HepG2 (cell line): ENCODE data around the gene UBE2M. TPM values are rescaled to one million over a fixed set of nuclear protein-coding genes. Genes with fewer than 3 reads are reported as not detected.
A peak's percentile ranks its signal among the peaks of the same experiment; 100 is the strongest.

Source experiments
- AGO2 ChIP-seq: fragments of 200-400 bp; formaldehyde crosslinking; optimal IDR thresholded peaks from 2 replicates; pipeline ENCODE3; 2017; ENCODE audit warnings: mild to moderate bottlenecking, low read depth, low read length, moderate library complexity
- ATF7-NPFF ChIP-seq: sonication (generic); formaldehyde crosslinking; IDR thresholded peaks from 2 replicates; pipeline ENCODE4 v1.8.1; 2023; ENCODE audit warnings: mild to moderate bottlenecking, low read depth, missing genetic modification reagents, moderate library complexity
- BORCS8-MEF2B ChIP-seq: sonication (generic); formaldehyde crosslinking; IDR thresholded peaks from 2 replicates; pipeline ENCODE4 v1.8.0; 2022; ENCODE audit warnings: mild to moderate bottlenecking, missing genetic modification reagents
- CHD4 ChIP-seq: fragments of 200-600 bp; sonication (generic); IDR thresholded peaks from 2 replicates; pipeline ENCODE4 v1.7.0; 2017; ENCODE audit warnings: mild to moderate bottlenecking, low read length, borderline replicate concordance
- HMG20B ChIP-seq: conservative IDR thresholded peaks from 2 replicates; pipeline ENCODE4 v1.6.1; 2016; ENCODE audit warnings: missing genetic modification reagents, missing compliant biosample characterization
- JUND ChIP-seq: sonication (generic); formaldehyde crosslinking; IDR thresholded peaks from 2 replicates; pipeline ENCODE4 v1.8.0; 2022; ENCODE audit warnings: mild to moderate bottlenecking, missing genetic modification reagents
- MEIS2 ChIP-seq: sonication (generic); formaldehyde crosslinking; IDR thresholded peaks from 2 replicates; pipeline ENCODE4 v1.9.0; 2021; ENCODE audit warnings: mild to moderate bottlenecking, missing genetic modification reagents
- MTF1 ChIP-seq: sonication (generic); formaldehyde crosslinking; IDR thresholded peaks from 2 replicates; pipeline ENCODE4 v1.5.0; 2020; ENCODE audit warnings: missing genetic modification reagents
- NONO ChIP-seq, 2 experiments: fragments of 450-650 bp in 1 of 2; sonication (generic) in 1 of 2; formaldehyde crosslinking in 1 of 2; IDR thresholded peaks in 1 of 2; conservative IDR thresholded peaks in 1 of 2; 2 replicates each; pipeline versions ENCODE4 v1.6.1 to v1.8.0; 2017 to 2022; ENCODE audit warnings: mild to moderate bottlenecking in 1 of 2, missing genetic modification reagents in 1 of 2, moderate library complexity in 1 of 2
- RFX3 ChIP-seq: IDR thresholded peaks from 2 replicates; pipeline ENCODE4 v1.6.1; 2016; ENCODE audit warnings: missing biosample characterization, missing genetic modification reagents
- SIN3A ChIP-seq: IDR thresholded peaks from 2 replicates; pipeline ENCODE4 v1.6.1; 2011; ENCODE audit warnings: low read depth, mild to moderate bottlenecking, control low read depth, low read length, borderline replicate concordance
- STAG1 ChIP-seq: sonication (generic); formaldehyde crosslinking; IDR thresholded peaks from 2 replicates; pipeline ENCODE4 v1.4.0; 2020; ENCODE audit warnings: missing genetic modification reagents
- ZBTB38 ChIP-seq: sonication (generic); formaldehyde crosslinking; IDR thresholded peaks from 2 replicates; pipeline ENCODE4 v1.5.1; 2020; ENCODE audit warnings: mild to moderate bottlenecking, missing genetic modification reagents
- ZFP36L2 ChIP-seq: sonication (generic); formaldehyde crosslinking; IDR thresholded peaks from 2 replicates; pipeline ENCODE4 v1.4.0; 2020; ENCODE audit warnings: missing genetic modification reagents
- ZNF160 ChIP-seq: sonication (generic); formaldehyde crosslinking; IDR thresholded peaks from 2 replicates; pipeline ENCODE4 v1.8.0; 2022; ENCODE audit warnings: mild to moderate bottlenecking, inconsistent platforms, missing genetic modification reagents
- ZNF235 ChIP-seq: sonication (generic); formaldehyde crosslinking; IDR thresholded peaks from 2 replicates; pipeline ENCODE4 v1.8.1; 2023; ENCODE audit warnings: mild to moderate bottlenecking, missing genetic modification reagents, borderline replicate concordance
- ZNF558 ChIP-seq: sonication (generic); formaldehyde crosslinking; IDR thresholded peaks from 2 replicates; pipeline ENCODE4 v1.9.0; 2022; ENCODE audit warnings: mild to moderate bottlenecking, missing genetic modification reagents, borderline replicate concordance
- ZNF607 ChIP-seq: sonication (generic); formaldehyde crosslinking; IDR thresholded peaks from 2 replicates; pipeline ENCODE4 v1.5.1; 2020; ENCODE audit warnings: missing genetic modification reagents, mild to moderate bottlenecking, borderline replicate concordance
- ZNF670 ChIP-seq: sonication (generic); formaldehyde crosslinking; IDR thresholded peaks from 2 replicates; pipeline ENCODE4 v1.8.0; 2022; ENCODE audit warnings: mild to moderate bottlenecking, missing genetic modification reagents, borderline replicate concordance
- polyA plus RNA-seq, 8 experiments: library from polyadenylated mRNA; depleted of rRNA in 3 of 8; stranded (reverse) in 7 of 8; unstranded in 1 of 8; fragments of >200 nt; fragmentation: Illumina TruSeq in 4 of 8; extraction: Trizol in 4 of 8; gene quantifications; 2 replicates each; pipeline versions ENCODE4 v1.2.1 to v1.2.3, GENCODE V29; 2011 to 2016; ENCODE audit warnings: low read depth in 4 of 8, missing spikeins in 1 of 8, mixed read lengths in 1 of 8; ENCODE audit not compliant: insufficient read depth in 1 of 8
- total RNA-seq, 5 experiments: library from RNA; depleted of rRNA; stranded (reverse); fragments of >200 nt; fragmentation: Illumina TruSeq; extraction: Trizol; gene quantifications; 2 replicates each; pipeline ENCODE4 v1.2.3, GENCODE V29; 2016; ENCODE audit warnings: low read depth in 1 of 5
- TF ChIP-seq, protein P1 (sequence below): sonication (generic); formaldehyde crosslinking; IDR thresholded peaks from 2 replicates; pipeline ENCODE4 v1.4.0; 2020; ENCODE audit warnings: missing genetic modification reagents, borderline replicate concordance
- TF ChIP-seq, protein P2 (sequence below): sonication (generic); formaldehyde crosslinking; IDR thresholded peaks from 2 replicates; pipeline ENCODE4 v1.5.1; 2020; ENCODE audit warnings: mild to moderate bottlenecking, missing genetic modification reagents, moderate library complexity
- TF ChIP-seq, protein P3 (sequence below): sonication (generic); formaldehyde crosslinking; IDR thresholded peaks from 2 replicates; pipeline ENCODE4 v1.4.0; 2020; ENCODE audit warnings: mild to moderate bottlenecking, missing genetic modification reagents

Gene UBE2M
- total and polyA plus RNA-seq, 2 of the 13 experiments (the other 11 are each of a cell fraction or from before 2014, with no cell fraction given): 36.2 to 50.3 TPM

DNA sequence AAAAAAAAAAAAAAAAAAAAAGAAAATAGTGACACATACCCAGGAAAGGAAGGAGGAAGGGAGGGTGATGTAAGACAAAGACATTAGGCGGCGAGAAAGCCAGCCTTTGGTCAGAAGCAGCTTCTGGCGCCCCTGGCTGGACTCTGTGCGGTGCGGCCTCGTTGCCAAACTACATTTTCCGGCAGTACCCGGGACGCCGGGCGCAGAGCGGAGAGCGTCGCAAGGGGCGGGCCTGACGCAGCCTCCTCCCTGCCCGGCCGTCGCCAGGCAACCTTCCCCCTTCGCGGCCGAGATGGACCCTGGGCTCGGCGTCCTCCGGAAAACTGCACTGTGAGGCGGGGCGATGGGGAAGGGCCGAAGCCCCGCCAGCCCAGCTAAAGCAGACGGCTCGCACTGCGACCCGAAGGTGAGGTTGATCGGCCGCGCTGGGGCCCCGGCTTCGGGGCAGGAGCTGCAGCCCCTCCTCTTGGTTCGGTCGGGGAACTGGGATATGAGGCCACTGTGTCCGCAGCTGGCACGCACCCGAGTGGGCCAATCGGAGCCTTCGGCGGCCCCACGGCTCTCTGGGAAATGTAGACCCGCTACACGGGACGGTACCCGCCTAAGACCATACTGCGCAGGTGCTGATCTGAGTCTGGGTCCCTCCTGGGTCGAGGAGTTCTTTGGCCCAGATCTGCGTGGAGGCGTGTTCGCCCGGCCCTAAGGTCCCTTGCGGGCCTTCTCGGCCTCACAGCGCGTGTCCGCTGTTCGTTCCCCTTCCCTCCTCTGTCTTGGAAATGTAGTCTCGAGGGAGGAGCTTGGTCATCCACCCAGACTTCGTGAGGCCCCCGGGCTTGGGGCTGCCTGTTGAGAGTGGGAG lies 17.0 kb upstream of the UBE2M start (continued):
- TF ChIP-seq ZNF558 (CRISPR knock-in tag) (peak; percentile 30; the same call in 1 of the 2 replicates), ZBTB38 (peak; percentile 58), STAG1 (0 out of 2 replicates have a peak, but pooled peaks have one; percentile 8), ZFP36L2 (CRISPR knock-in tag) (no peak), SIN3A (peak; percentile 82; the same call in 1 of the 2 replicates), ATF7-NPFF (CRISPR knock-in tag) (peak; percentile 19; the same call in 1 of the 2 replicates), JUND (no peak), AGO2 (peak; percentile 89), CHD4 (no peak), HMG20B (CRISPR knock-in tag) (peak; percentile 9; the same call in 1 of the 2 replicates), BORCS8-MEF2B (0 out of 2 replicates have a peak, but pooled peaks have one; percentile 39), MTF1 (CRISPR knock-in tag) (peak; percentile 94), ZNF607 (peak; percentile 46; the same call in 1 of the 2 replicates), ZNF670 (CRISPR knock-in tag) (0 out of 2 replicates have a peak, but pooled peaks have one; percentile 56), ZNF235 (CRISPR knock-in tag) (peak; percentile 15; the same call in 1 of the 2 replicates), NONO (IDR thresholded peaks at IDR 0.05) (no peak), NONO (CRISPR knock-in tag; conservative IDR thresholded peaks at IDR 0.05) (peak; percentile 87), RFX3 (CRISPR knock-in tag) (peak; percentile 78), MEIS2 (CRISPR knock-in tag) (no peak), ZNF160 (peak; percentile 31; the same call in 1 of the 2 replicates)
- TF ChIP-seq, protein P1, sequence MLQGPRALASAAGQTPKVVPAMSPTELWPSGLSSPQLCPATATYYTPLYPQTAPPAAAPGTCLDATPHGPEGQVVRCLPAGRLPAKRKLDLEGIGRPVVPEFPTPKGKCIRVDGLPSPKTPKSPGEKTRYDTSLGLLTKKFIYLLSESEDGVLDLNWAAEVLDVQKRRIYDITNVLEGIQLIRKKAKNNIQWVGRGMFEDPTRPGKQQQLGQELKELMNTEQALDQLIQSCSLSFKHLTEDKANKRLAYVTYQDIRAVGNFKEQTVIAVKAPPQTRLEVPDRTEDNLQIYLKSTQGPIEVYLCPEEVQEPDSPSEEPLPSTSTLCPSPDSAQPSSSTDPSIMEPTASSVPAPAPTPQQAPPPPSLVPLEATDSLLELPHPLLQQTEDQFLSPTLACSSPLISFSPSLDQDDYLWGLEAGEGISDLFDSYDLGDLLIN (CRISPR knock-in tag): 0 out of 2 replicates have a peak, but pooled peaks have one; percentile 66
- TF ChIP-seq, protein P2, sequence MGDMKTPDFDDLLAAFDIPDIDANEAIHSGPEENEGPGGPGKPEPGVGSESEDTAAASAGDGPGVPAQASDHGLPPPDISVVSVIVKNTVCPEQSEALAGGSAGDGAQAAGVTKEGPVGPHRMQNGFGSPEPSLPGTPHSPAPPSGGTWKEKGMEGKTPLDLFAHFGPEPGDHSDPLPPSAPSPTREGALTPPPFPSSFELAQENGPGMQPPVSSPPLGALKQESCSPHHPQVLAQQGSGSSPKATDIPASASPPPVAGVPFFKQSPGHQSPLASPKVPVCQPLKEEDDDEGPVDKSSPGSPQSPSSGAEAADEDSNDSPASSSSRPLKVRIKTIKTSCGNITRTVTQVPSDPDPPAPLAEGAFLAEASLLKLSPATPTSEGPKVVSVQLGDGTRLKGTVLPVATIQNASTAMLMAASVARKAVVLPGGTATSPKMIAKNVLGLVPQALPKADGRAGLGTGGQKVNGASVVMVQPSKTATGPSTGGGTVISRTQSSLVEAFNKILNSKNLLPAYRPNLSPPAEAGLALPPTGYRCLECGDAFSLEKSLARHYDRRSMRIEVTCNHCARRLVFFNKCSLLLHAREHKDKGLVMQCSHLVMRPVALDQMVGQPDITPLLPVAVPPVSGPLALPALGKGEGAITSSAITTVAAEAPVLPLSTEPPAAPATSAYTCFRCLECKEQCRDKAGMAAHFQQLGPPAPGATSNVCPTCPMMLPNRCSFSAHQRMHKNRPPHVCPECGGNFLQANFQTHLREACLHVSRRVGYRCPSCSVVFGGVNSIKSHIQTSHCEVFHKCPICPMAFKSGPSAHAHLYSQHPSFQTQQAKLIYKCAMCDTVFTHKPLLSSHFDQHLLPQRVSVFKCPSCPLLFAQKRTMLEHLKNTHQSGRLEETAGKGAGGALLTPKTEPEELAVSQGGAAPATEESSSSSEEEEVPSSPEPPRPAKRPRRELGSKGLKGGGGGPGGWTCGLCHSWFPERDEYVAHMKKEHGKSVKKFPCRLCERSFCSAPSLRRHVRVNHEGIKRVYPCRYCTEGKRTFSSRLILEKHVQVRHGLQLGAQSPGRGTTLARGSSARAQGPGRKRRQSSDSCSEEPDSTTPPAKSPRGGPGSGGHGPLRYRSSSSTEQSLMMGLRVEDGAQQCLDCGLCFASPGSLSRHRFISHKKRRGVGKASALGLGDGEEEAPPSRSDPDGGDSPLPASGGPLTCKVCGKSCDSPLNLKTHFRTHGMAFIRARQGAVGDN (CRISPR knock-in tag): peak; percentile 95
- TF ChIP-seq, protein P3, sequence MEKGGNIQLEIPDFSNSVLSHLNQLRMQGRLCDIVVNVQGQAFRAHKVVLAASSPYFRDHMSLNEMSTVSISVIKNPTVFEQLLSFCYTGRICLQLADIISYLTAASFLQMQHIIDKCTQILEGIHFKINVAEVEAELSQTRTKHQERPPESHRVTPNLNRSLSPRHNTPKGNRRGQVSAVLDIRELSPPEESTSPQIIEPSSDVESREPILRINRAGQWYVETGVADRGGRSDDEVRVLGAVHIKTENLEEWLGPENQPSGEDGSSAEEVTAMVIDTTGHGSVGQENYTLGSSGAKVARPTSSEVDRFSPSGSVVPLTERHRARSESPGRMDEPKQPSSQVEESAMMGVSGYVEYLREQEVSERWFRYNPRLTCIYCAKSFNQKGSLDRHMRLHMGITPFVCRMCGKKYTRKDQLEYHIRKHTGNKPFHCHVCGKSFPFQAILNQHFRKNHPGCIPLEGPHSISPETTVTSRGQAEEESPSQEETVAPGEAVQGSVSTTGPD (CRISPR knock-in tag): peak; percentile 29; the same call in 1 of the 2 replicates
